ENCODE measurements around the gene CCDC85C. TPM values are rescaled to one million over a fixed set of nuclear protein-coding genes. Genes with fewer than 3 reads are reported as not detected.

Gene CCDC85C
- total RNA-seq, 2 donors from 2014 or later = 32.8 to 45.8 TPM

DNA sequence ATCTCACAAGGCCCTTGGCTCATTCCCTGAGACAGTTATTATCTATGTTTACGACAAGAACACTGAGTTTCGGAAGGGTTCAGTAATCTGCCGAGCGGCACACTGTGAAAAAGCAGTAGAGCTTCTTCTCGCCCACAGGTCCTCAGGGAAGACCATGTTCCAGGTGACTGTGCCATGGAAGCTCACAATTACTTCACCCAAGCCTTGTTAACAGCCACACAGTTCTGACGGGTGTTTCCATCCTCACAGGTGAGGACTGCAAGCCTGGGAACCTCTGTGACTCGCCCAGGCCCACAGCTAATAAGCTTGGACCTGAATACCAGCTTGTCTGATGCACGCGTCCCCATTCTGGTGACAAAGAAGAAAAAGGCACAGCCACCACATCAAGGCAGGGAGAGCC lies 138.7 kb downstream of the CCDC85C start:
- Mint-ChIP-seq H3K4me3 (no peak overlapping the region), H3K27ac (no peak overlapping the region), H3K4me1 (peaks cover 28% of the 10 kb centered on the region), H3K9me3 (no peaks in the 10 kb centered on the region), H3K27me3 (ENCODE audit: insufficient read depth) (no peaks in the 10 kb centered on the region), H3K36me3 (ENCODE audit: low read depth) (peaks cover 30% of the 10 kb centered on the region)
- Histone ChIP-seq H3K27ac (ENCODE audit: low read depth, low read length) (no peak overlapping the region), H3K36me3 (ENCODE audit: control insufficient read depth, insufficient read depth, low read length) (peaks cover 32% of the 10 kb centered on the region), H3K4me1 (ENCODE audit: control insufficient read depth, insufficient read depth, low read length) (no peaks in the 10 kb centered on the region), H3K27me3 (ENCODE audit: control insufficient read depth, insufficient read depth, low read length, poor library complexity, severe bottlenecking) (no peaks in the 10 kb centered on the region), H3K4me3 (ENCODE audit: low read length) (no peak overlapping the region), H3K9ac (ENCODE audit: extremely low read depth, low read length, poor library complexity, severe bottlenecking) (no peak overlapping the region), H3K9me3 (ENCODE audit: control insufficient read depth, low read length) (no peaks in the 10 kb centered on the region)
- TF ChIP-seq, protein P1, sequence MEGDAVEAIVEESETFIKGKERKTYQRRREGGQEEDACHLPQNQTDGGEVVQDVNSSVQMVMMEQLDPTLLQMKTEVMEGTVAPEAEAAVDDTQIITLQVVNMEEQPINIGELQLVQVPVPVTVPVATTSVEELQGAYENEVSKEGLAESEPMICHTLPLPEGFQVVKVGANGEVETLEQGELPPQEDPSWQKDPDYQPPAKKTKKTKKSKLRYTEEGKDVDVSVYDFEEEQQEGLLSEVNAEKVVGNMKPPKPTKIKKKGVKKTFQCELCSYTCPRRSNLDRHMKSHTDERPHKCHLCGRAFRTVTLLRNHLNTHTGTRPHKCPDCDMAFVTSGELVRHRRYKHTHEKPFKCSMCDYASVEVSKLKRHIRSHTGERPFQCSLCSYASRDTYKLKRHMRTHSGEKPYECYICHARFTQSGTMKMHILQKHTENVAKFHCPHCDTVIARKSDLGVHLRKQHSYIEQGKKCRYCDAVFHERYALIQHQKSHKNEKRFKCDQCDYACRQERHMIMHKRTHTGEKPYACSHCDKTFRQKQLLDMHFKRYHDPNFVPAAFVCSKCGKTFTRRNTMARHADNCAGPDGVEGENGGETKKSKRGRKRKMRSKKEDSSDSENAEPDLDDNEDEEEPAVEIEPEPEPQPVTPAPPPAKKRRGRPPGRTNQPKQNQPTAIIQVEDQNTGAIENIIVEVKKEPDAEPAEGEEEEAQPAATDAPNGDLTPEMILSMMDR (conservative IDR thresholded peaks at IDR 0.05) = no peak
- WGBS, 2 experiments (ENCODE audit: insufficient coverage in 1 of 2, insufficient read length in 1 of 2) = 94 to 96% methylated on average over 8 to 9 of the region's 9 CpGs
- no peak for DNase-seq

- WGBS, 2 experiments (ENCODE audit: insufficient coverage in 1 of 2, insufficient read length in 1 of 2) = 83 to 95% methylated on average over 3 to 4 of the region's 4 CpGs
- H3K27me3 Mint-ChIP-seq (ENCODE audit: insufficient read depth) = no peaks in the 10 kb centered on the region
Observed at GRCh38 chr14:99463974-99464373, 140.0 kb downstream of the CCDC85C start.

DNA sequence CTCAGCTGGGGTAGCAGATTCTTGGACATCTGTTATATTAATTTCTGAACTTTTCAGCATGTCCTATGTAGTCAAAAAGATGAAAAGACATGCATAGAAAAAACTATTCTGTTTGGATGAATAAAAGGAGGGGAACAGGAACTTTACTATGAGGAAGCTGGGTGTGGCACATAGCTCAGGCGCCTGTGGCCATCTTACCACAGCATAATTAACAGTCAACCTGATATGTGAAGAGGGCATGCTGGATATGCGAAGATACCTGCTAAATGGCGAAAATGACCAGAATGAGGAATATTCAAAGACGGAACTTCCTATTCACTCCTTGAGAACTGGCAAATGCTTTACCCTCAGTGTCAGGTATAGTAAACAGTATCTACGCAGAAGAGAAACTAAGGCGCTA lies 141.8 kb downstream of the CCDC85C start:
- no peak overlapping the region for H3K27ac ChIP-seq (ENCODE audit: low read depth, low read length)
- no peaks in the 10 kb centered on the region for H3K27me3 ChIP-seq (ENCODE audit: control insufficient read depth, insufficient read depth, low read length, poor library complexity, severe bottlenecking)
- H3K4me3 Mint-ChIP-seq = no peak overlapping the region
- TF ChIP-seq, protein P1 (conservative IDR thresholded peaks at IDR 0.05) = no peak
- DNase-seq = no peak
- H3K36me3 Mint-ChIP-seq (ENCODE audit: low read depth) = peaks cover 39% of the 10 kb centered on the region
- no peak overlapping the region for H3K4me3 ChIP-seq (ENCODE audit: low read length)
- WGBS, 2 experiments (ENCODE audit: insufficient coverage in 1 of 2, insufficient read length in 1 of 2) = 55 to 68% methylated on average over 4 to 5 of the region's 6 CpGs
- no peak overlapping the region for H3K27ac Mint-ChIP-seq
- H3K27me3 Mint-ChIP-seq (ENCODE audit: insufficient read depth) = no peaks in the 10 kb centered on the region
- no peaks in the 10 kb centered on the region for H3K4me1 ChIP-seq (ENCODE audit: control insufficient read depth, insufficient read depth, low read length)
- H3K4me1 Mint-ChIP-seq = peaks cover 17% of the 10 kb centered on the region
- H3K9me3 ChIP-seq (ENCODE audit: control insufficient read depth, low read length) = no peaks in the 10 kb centered on the region
- no peak overlapping the region for H3K9ac ChIP-seq (ENCODE audit: extremely low read depth, low read length, poor library complexity, severe bottlenecking)
- H3K9me3 Mint-ChIP-seq = no peaks in the 10 kb centered on the region
- peaks cover 45% of the 10 kb centered on the region for H3K36me3 ChIP-seq (ENCODE audit: control insufficient read depth, insufficient read depth, low read length)

More at GRCh38 chr14:99463974-99464373, 140.0 kb downstream of the CCDC85C start:
- H3K4me3 ChIP-seq (ENCODE audit: low read length) = no peak overlapping the region
- H3K4me1 ChIP-seq (ENCODE audit: control insufficient read depth, insufficient read depth, low read length) = no peaks in the 10 kb centered on the region
- Mint-ChIP-seq H3K36me3 (ENCODE audit: low read depth) (peaks cover 31% of the 10 kb centered on the region), H3K4me1 (peaks cover 28% of the 10 kb centered on the region), H3K27ac (no peak overlapping the region), H3K9me3 (no peaks in the 10 kb centered on the region), H3K4me3 (no peak overlapping the region)
- H3K9me3 ChIP-seq (ENCODE audit: control insufficient read depth, low read length) = no peaks in the 10 kb centered on the region
- TF ChIP-seq, protein P1 (conservative IDR thresholded peaks at IDR 0.05) = no peak
- peak overlapping the region; percentile 18 for H3K27ac ChIP-seq (ENCODE audit: low read depth, low read length)
- DNase-seq = no peak
- H3K36me3 ChIP-seq (ENCODE audit: control insufficient read depth, insufficient read depth, low read length) = peaks cover 32% of the 10 kb centered on the region
- H3K27me3 ChIP-seq (ENCODE audit: control insufficient read depth, insufficient read depth, low read length, poor library complexity, severe bottlenecking) = no peaks in the 10 kb centered on the region
- H3K9ac ChIP-seq (ENCODE audit: extremely low read depth, low read length, poor library complexity, severe bottlenecking) = no peak overlapping the region

All from endodermal cell (in vitro differentiated cells).